Measurements from ENCODE around the gene LRRIQ4. TPM values are rescaled to one million over a fixed set of nuclear protein-coding genes. Genes with fewer than 3 reads are reported as not detected.

LRRIQ4 gene
- total and polyA plus RNA-seq, 11 donors = not detected

DNA sequence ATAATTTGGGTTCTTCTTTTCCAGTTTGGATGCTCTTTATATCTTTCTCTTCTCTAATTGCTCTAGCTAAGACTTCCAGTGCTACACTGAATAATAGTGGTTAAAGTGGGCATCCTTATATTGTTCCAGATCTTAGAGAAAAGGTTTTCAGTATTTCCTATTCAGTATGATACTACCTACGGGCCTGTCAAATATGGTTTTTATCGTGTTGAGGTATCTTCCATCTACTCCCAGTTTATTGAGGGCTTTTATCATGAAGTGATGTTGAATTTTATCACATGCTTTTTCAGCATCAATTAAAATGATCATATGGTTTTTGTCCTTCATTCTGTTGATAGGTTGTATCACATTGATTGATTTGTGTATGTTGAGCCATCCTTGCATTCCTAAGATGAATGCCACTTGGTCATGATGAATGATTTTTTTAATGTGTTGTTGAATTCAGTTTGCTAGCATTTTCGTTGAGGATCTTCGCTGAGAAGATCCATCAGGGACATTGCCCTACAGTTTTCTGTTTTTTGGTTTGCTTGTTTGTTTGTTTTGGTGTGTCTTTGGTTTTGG, 3.0 kb downstream of the LRRIQ4 start:
- no peak for ATAC-seq
- WGBS, 4 donors = 88 to 95% (median 90%) methylated on average over 4 of the region's 4 CpGs
- no peak for DNase-seq

DNA sequence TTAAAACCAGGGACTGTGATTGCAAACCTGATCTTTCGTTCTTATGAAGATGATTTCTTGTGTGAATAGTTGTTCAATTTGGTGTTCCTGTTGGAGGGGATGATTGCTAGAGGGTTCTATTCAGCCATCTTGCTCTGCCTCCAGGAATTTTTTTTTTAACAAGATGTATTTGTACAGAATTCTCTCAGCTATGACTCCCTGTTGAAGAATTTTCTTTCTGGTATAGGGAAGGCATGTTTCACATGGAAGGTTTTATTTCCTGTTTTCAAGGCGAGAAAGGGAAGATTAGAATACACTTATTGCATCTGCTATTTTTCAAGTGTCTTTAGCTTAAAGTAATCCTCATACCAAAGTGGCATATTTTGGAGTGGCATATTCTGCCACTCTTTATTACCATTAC, 5.6 kb downstream of the LRRIQ4 start:
- DNase-seq (no peak), ATAC-seq (no peak)
- intact Hi-C loops (cut with DNase I) = no loop called here
- peaks cover 0 to 7% (median 0%) of the 10 kb centered on the region in 12 donors for H3K4me1 ChIP-seq
- no peak for TF ChIP-seq POLR2A (IDR thresholded peaks at IDR 0.05)
- TF ChIP-seq, protein P1, sequence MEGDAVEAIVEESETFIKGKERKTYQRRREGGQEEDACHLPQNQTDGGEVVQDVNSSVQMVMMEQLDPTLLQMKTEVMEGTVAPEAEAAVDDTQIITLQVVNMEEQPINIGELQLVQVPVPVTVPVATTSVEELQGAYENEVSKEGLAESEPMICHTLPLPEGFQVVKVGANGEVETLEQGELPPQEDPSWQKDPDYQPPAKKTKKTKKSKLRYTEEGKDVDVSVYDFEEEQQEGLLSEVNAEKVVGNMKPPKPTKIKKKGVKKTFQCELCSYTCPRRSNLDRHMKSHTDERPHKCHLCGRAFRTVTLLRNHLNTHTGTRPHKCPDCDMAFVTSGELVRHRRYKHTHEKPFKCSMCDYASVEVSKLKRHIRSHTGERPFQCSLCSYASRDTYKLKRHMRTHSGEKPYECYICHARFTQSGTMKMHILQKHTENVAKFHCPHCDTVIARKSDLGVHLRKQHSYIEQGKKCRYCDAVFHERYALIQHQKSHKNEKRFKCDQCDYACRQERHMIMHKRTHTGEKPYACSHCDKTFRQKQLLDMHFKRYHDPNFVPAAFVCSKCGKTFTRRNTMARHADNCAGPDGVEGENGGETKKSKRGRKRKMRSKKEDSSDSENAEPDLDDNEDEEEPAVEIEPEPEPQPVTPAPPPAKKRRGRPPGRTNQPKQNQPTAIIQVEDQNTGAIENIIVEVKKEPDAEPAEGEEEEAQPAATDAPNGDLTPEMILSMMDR (IDR thresholded peaks at IDR 0.05) = no peak
- H3K36me3 ChIP-seq = no peaks in the 10 kb centered on the region
- peaks cover 0 to 16% (median 0%) of the 10 kb centered on the region in 9 donors for H3K27me3 ChIP-seq
- H3K27ac ChIP-seq = no peak overlapping the region
- peaks cover 0 to 14% (median 0%) of the 10 kb centered on the region in 12 donors for H3K9me3 ChIP-seq
- H3K4me3 ChIP-seq = no peak overlapping the region
- 72 to 86% (median 84%) methylated on average over 2 of the region's 2 CpGs for WGBS, 4 donors

More for the DNA sequence above, 3.0 kb downstream of the LRRIQ4 start:
- Histone ChIP-seq H3K27ac (no peak overlapping the region), H3K27me3 (peaks cover 0 to 14% (median 0%) of the 10 kb centered on the region in 9 donors), H3K4me1 (peaks cover 0 to 26% (median 7%) of the 10 kb centered on the region in 12 donors), H3K9me3 (peaks cover 0 to 14% (median 0%) of the 10 kb centered on the region in 12 donors), H3K4me3 (no peak overlapping the region), H3K36me3 (no peaks in the 10 kb centered on the region)
- no peak for TF ChIP-seq POLR2A (IDR thresholded peaks at IDR 0.05)
- TF ChIP-seq, protein P1 (IDR thresholded peaks at IDR 0.05) = no peak
- intact Hi-C loops (cut with DNase I) = no loop called here

DNA sequence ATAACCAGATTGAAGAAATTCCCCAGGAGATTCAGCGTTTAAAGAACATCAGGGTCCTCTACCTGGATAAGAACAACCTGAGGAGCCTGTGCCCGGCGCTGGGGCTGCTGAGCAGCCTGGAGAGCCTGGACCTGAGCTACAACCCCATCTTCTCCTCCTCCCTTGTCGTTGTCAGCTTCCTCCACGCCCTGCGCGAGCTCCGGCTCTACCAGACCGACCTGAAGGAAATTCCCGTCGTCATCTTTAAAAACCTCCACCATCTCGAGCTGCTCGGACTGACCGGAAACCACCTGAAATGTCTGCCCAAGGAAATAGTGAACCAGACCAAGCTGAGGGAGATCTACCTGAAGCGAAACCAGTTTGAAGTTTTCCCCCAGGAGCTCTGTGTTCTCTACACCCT, 9.4 kb downstream of the LRRIQ4 start:
- Histone ChIP-seq H3K27me3 (peaks cover 0 to 16% (median 0%) of the 10 kb centered on the region in 9 donors), H3K36me3 (no peaks in the 10 kb centered on the region), H3K4me1 (no peaks in the 10 kb centered on the region), H3K27ac (no peak overlapping the region), H3K9me3 (no peaks in the 10 kb centered on the region), H3K4me3 (no peak overlapping the region)
- ATAC-seq (no peak), DNase-seq (no peak)
- intact Hi-C loops (cut with DNase I) = no loop called here
- 90 to 92% (median 91%) methylated on average over 15 of the region's 15 CpGs for WGBS, 4 donors
- TF ChIP-seq, protein P1 (IDR thresholded peaks at IDR 0.05) = no peak
- TF ChIP-seq POLR2A (IDR thresholded peaks at IDR 0.05) = no peak

DNA sequence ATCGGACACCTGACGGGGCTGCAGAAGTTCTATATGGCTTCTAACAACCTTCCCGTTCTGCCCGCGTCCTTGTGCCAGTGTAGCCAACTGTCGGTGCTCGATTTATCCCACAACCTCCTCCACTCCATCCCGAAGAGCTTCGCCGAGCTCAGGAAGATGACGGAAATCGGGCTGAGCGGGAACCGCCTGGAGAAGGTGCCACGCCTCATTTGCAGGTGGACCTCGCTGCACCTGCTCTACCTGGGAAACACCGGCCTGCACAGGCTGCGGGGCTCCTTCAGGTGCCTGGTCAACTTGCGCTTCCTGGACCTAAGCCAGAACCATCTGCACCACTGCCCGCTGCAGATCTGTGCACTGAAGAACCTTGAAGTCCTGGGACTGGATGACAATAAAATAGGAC, 9.9 kb downstream of the LRRIQ4 start:
- no peaks in the 10 kb centered on the region for H3K36me3 ChIP-seq
- intact Hi-C loops (cut with DNase I) = no loop called here
- no peaks in the 10 kb centered on the region for H3K4me1 ChIP-seq
- H3K27ac ChIP-seq = no peak overlapping the region
- DNase-seq = no peak
- H3K27me3 ChIP-seq = peaks cover 0 to 16% (median 0%) of the 10 kb centered on the region in 9 donors
- ATAC-seq = no peak
- TF ChIP-seq, protein P1 (IDR thresholded peaks at IDR 0.05) = no peak
- no peak for TF ChIP-seq POLR2A (IDR thresholded peaks at IDR 0.05)
- WGBS, 4 donors = 95 to 97% (median 96%) methylated on average over 20 of the region's 20 CpGs
- no peak overlapping the region for H3K4me3 ChIP-seq
- no peaks in the 10 kb centered on the region for H3K9me3 ChIP-seq
